Kidney (tissue), 14 donors: ENCODE results near the gene UBAC1. TPM values are rescaled to one million over a fixed set of nuclear protein-coding genes. Genes with fewer than 3 reads are reported as not detected.

Experiments used
- DNase-seq, 5 donors: peaks; one replicate each; pipeline ENCODE4 v3.0.0-alpha.2; 2013 to 2020
- FAIRE-seq: peaks from 2 replicates; lab custom pipeline; 2012; peaks lifted over from hg19 to GRCh38; lab: Jason Lieb, UNC
- H3K27ac ChIP-seq, 2 donors: one replicate each; pipeline ENCODE4 v1.7.0; 2013; ENCODE audit warnings: low read depth in 2 of 2, low read length in 2 of 2, inconsistent platforms in 1 of 2
- H3K27me3 ChIP-seq: one replicate; pipeline ENCODE4 v1.7.1; 2013; ENCODE audit warnings: low read length, inconsistent platforms; ENCODE audit not compliant: control insufficient read depth, insufficient read depth
- H3K36me3 ChIP-seq, 3 donors: one replicate each; pipeline versions ENCODE4 v1.7.0 to v1.7.1; 2013; ENCODE audit warnings: low read length in 3 of 3, control low read depth in 1 of 3, inconsistent platforms in 1 of 3; ENCODE audit not compliant: insufficient read depth in 3 of 3, control insufficient read depth in 2 of 3
- H3K4me1 ChIP-seq, 3 donors: one replicate each; pipeline versions ENCODE4 v1.7.0 to v1.7.1; 2013; ENCODE audit warnings: low read length in 3 of 3, inconsistent platforms in 1 of 3, low read depth in 1 of 3; ENCODE audit not compliant: control insufficient read depth in 2 of 3, insufficient read depth in 2 of 3
- H3K4me3 ChIP-seq, 3 donors: one replicate each; pipeline versions ENCODE4 v1.7.0 to v1.8.1; 2013; ENCODE audit warnings: low read length in 3 of 3, control low read depth in 1 of 3, inconsistent platforms in 1 of 3
- H3K9ac ChIP-seq, 3 donors: one replicate each; pipeline versions ENCODE4 v1.7.0 to v1.7.1; 2013; ENCODE audit warnings: low read length in 3 of 3, control low read depth in 1 of 3, inconsistent platforms in 1 of 3
- H3K9me3 ChIP-seq, 3 donors: one replicate each; pipeline versions ENCODE4 v1.7.0 to v1.7.1; 2013; ENCODE audit warnings: low read length in 3 of 3, control low read depth in 1 of 3, inconsistent platforms in 1 of 3; ENCODE audit not compliant: control insufficient read depth in 2 of 3, insufficient read depth in 1 of 3
- CTCF ChIP-seq: IDR thresholded peaks from 3 replicates; pipeline ENCODE4 v1.5.1; 2012; ENCODE audit warnings: mild to moderate bottlenecking, moderate library complexity, borderline replicate concordance; ENCODE audit not compliant: insufficient read depth; ENCODE audit errors: extremely low read depth
- intact Hi-C: fragments of 100-400 bp; cut with DNase I; formaldehyde crosslinking; loops from one replicate; pipeline ENCODE4 v1.11.1; 2022
- polyA plus RNA-seq: library from polyadenylated mRNA; stranded (reverse); fragments of 350-450 nt; fragmentation: Illumina TruSeq; extraction: RNeasy Lipid Tissue Mini Kit (QIAGEN cat#74804); gene quantifications from one replicate; pipeline ENCODE4 v1.2.3, GENCODE V29; 2014; ENCODE audit warnings: low read depth, low replicate concordance; ENCODE audit not compliant: insufficient read depth
- total RNA-seq: library from RNA; stranded (reverse); fragmentation: NEBNext Ultra II Directional; extraction: Animal tissue kit (Norgen Biotek cat#: 25700); gene quantifications from one replicate; pipeline ENCODE4 v1.2.1, GENCODE V29; 2021
- donor health status: control.
- donor health status: control.
- donor health status: control.
- donor health status: control.
- donor health status: control.
- donor health status: DM: yes; HTN: yes; CAD: no.
- donor health status: Normal renal cell carcinoma (clear cell type).

Gene UBAC1
- total and polyA plus RNA-seq, 2 donors from 2014 or later = 40.2 to 52.6 TPM

- no peak for FAIRE-seq
- no peak for TF ChIP-seq CTCF
- no peak for DNase-seq
- Histone ChIP-seq H3K4me3 (no peak overlapping the region), H3K9ac (no peak overlapping the region), H3K9me3 (no peaks in the 10 kb centered on the region), H3K27me3 (no peaks in the 10 kb centered on the region), H3K4me1 (no peaks in the 10 kb centered on the region), H3K27ac (no peak overlapping the region), H3K36me3 (no peaks in the 10 kb centered on the region)
- intact Hi-C loops = no loop called here
Measured at GRCh38 chr9:135979547-135980166, 18.5 kb upstream of the UBAC1 start.

GRCh38 chr9:135978642-135979546 is 17.7 kb upstream of the UBAC1 start:
- H3K4me3 ChIP-seq = no peak overlapping the region
- H3K36me3 ChIP-seq = no peaks in the 10 kb centered on the region
- DNase-seq (no peak), FAIRE-seq (no peak)
- H3K27ac ChIP-seq = no peak overlapping the region
- no peak for TF ChIP-seq CTCF
- intact Hi-C loops = no loop called here
- H3K9ac ChIP-seq = no peak overlapping the region
- H3K27me3 ChIP-seq = no peaks in the 10 kb centered on the region
- H3K4me1 ChIP-seq = no peaks in the 10 kb centered on the region
- no peaks in the 10 kb centered on the region for H3K9me3 ChIP-seq

- Histone ChIP-seq H3K36me3 (no peaks in the 10 kb centered on the region), H3K27me3 (no peaks in the 10 kb centered on the region), H3K9me3 (no peaks in the 10 kb centered on the region), H3K4me3 (no peak overlapping the region), H3K9ac (no peak overlapping the region), H3K27ac (no peak overlapping the region), H3K4me1 (peaks cover 0 to 2% (median 0%) of the 10 kb centered on the region in 3 donors)
- DNase-seq (peak in 1 of 5 donors; percentile 73), FAIRE-seq (no peak)
- no peak for TF ChIP-seq CTCF
- intact Hi-C loops = no loop called here
Measured at GRCh38 chr9:135976944-135977343, 15.8 kb upstream of the UBAC1 start.
